K562 (cell line): ENCODE results near the gene MITF. TPM values are rescaled to one million over a fixed set of nuclear protein-coding genes. Genes with fewer than 3 reads are reported as not detected.

Experiments used
- AFF4 ChIP-seq: sonication (generic); formaldehyde crosslinking; IDR thresholded peaks from 2 replicates; pipeline ENCODE4 v1.8.0; 2023; ENCODE audit warnings: mild to moderate bottlenecking, missing genetic modification reagents
- DACH1 ChIP-seq: fragments of 450-650 bp; IDR thresholded peaks from 2 replicates; pipeline ENCODE4 v1.6.1; 2018; ENCODE audit not compliant: partially characterized antibody
- STAT6 ChIP-seq: sonication (generic); formaldehyde crosslinking; IDR thresholded peaks from 2 replicates; pipeline ENCODE4 v1.8.1; 2023; ENCODE audit warnings: mild to moderate bottlenecking, missing genetic modification reagents
- ZFPM2 ChIP-seq: fragments of 250-450 bp; sonication (Bioruptor Pico); IDR thresholded peaks from 2 replicates; pipeline ENCODE4 v1.5.1; 2022; ENCODE audit warnings: mild to moderate bottlenecking
- polyA plus RNA-seq, 8 experiments: library from polyadenylated mRNA; depleted of rRNA in 4 of 8; stranded (reverse) in 5 of 8; unstranded in 3 of 8; fragments of >200 nt; fragmentation: Nextera tagmentation in 2 of 8; fragmentation: Illumina TruSeq in 1 of 8; extraction: Ambion mirVana in 2 of 8; extraction: Trizol in 1 of 8; gene quantifications; 2 replicates each; pipeline versions ENCODE4 v1.2.1 to v1.2.3, GENCODE V29; 2011 to 2014; ENCODE audit warnings: inconsistent platforms in 1 of 8, missing spikeins in 1 of 8
- total RNA-seq, 7 experiments: library from RNA; depleted of rRNA in 6 of 7; stranded (reverse); fragments of >200 nt in 6 of 7; fragmentation: Illumina TruSeq in 2 of 7; extraction: Trizol in 2 of 7; gene quantifications; 2 replicates each; pipeline versions ENCODE4 v1.2.1 to v1.2.3, GENCODE V29; 2011 to 2021; ENCODE audit warnings: low replicate concordance in 1 of 7
- TF ChIP-seq, protein P1 (sequence below): fragments of 200-600 bp; sonication (generic); IDR thresholded peaks from one replicate; pipeline ENCODE4 v1.6.1; 2012; ENCODE audit warnings: mild to moderate bottlenecking, low read depth, low read length, inconsistent platforms
- TF ChIP-seq, protein P2 (sequence below): fragments of 450-650 bp; IDR thresholded peaks from 2 replicates; pipeline ENCODE4 v1.6.1; 2016; ENCODE audit warnings: mild to moderate bottlenecking

MITF gene
- total and polyA plus RNA-seq, 9 of the 15 experiments (the other 6 are each of a cell fraction or from before 2014, with no cell fraction given), result 5.6 to 14.9 (median 11.1) TPM

DNA sequence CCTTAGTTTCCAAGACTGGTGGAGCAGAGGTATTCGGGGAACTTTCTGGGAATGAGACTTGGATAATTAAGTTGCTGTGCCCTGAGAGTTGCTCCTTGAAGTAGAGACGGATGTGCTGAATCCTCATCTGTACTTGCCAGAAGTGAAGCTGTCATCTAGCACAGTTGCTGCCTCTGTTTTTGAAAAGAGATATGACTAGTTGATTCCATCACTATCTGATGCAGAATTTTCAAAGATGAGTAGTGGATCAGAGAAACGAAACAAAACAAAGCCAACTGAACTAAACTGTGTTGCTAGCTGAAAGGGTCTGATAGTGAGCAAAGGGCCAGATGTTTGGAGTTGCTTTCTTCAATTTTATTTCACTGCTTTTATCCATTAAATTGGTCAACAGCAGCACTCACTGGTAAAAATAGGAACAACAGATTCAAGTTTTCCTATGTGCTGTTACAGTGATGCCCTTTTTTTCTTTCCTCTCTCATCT, 52.7 kb downstream of the MITF start (continued):
- TF ChIP-seq AFF4 (0 out of 2 replicates have a peak, but pooled peaks have one; percentile 32), DACH1 (no peak), STAT6 (CRISPR knock-in tag) (no peak), ZFPM2 (CRISPR knock-in tag) (0 out of 2 replicates have a peak, but pooled peaks have one; percentile 19)
- TF ChIP-seq, protein P1, sequence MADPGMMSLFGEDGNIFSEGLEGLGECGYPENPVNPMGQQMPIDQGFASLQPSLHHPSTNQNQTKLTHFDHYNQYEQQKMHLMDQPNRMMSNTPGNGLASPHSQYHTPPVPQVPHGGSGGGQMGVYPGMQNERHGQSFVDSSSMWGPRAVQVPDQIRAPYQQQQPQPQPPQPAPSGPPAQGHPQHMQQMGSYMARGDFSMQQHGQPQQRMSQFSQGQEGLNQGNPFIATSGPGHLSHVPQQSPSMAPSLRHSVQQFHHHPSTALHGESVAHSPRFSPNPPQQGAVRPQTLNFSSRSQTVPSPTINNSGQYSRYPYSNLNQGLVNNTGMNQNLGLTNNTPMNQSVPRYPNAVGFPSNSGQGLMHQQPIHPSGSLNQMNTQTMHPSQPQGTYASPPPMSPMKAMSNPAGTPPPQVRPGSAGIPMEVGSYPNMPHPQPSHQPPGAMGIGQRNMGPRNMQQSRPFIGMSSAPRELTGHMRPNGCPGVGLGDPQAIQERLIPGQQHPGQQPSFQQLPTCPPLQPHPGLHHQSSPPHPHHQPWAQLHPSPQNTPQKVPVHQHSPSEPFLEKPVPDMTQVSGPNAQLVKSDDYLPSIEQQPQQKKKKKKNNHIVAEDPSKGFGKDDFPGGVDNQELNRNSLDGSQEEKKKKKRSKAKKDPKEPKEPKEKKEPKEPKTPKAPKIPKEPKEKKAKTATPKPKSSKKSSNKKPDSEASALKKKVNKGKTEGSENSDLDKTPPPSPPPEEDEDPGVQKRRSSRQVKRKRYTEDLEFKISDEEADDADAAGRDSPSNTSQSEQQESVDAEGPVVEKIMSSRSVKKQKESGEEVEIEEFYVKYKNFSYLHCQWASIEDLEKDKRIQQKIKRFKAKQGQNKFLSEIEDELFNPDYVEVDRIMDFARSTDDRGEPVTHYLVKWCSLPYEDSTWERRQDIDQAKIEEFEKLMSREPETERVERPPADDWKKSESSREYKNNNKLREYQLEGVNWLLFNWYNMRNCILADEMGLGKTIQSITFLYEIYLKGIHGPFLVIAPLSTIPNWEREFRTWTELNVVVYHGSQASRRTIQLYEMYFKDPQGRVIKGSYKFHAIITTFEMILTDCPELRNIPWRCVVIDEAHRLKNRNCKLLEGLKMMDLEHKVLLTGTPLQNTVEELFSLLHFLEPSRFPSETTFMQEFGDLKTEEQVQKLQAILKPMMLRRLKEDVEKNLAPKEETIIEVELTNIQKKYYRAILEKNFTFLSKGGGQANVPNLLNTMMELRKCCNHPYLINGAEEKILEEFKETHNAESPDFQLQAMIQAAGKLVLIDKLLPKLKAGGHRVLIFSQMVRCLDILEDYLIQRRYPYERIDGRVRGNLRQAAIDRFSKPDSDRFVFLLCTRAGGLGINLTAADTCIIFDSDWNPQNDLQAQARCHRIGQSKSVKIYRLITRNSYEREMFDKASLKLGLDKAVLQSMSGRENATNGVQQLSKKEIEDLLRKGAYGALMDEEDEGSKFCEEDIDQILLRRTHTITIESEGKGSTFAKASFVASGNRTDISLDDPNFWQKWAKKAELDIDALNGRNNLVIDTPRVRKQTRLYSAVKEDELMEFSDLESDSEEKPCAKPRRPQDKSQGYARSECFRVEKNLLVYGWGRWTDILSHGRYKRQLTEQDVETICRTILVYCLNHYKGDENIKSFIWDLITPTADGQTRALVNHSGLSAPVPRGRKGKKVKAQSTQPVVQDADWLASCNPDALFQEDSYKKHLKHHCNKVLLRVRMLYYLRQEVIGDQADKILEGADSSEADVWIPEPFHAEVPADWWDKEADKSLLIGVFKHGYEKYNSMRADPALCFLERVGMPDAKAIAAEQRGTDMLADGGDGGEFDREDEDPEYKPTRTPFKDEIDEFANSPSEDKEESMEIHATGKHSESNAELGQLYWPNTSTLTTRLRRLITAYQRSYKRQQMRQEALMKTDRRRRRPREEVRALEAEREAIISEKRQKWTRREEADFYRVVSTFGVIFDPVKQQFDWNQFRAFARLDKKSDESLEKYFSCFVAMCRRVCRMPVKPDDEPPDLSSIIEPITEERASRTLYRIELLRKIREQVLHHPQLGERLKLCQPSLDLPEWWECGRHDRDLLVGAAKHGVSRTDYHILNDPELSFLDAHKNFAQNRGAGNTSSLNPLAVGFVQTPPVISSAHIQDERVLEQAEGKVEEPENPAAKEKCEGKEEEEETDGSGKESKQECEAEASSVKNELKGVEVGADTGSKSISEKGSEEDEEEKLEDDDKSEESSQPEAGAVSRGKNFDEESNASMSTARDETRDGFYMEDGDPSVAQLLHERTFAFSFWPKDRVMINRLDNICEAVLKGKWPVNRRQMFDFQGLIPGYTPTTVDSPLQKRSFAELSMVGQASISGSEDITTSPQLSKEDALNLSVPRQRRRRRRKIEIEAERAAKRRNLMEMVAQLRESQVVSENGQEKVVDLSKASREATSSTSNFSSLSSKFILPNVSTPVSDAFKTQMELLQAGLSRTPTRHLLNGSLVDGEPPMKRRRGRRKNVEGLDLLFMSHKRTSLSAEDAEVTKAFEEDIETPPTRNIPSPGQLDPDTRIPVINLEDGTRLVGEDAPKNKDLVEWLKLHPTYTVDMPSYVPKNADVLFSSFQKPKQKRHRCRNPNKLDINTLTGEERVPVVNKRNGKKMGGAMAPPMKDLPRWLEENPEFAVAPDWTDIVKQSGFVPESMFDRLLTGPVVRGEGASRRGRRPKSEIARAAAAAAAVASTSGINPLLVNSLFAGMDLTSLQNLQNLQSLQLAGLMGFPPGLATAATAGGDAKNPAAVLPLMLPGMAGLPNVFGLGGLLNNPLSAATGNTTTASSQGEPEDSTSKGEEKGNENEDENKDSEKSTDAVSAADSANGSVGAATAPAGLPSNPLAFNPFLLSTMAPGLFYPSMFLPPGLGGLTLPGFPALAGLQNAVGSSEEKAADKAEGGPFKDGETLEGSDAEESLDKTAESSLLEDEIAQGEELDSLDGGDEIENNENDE, result no peak
- TF ChIP-seq, protein P2, sequence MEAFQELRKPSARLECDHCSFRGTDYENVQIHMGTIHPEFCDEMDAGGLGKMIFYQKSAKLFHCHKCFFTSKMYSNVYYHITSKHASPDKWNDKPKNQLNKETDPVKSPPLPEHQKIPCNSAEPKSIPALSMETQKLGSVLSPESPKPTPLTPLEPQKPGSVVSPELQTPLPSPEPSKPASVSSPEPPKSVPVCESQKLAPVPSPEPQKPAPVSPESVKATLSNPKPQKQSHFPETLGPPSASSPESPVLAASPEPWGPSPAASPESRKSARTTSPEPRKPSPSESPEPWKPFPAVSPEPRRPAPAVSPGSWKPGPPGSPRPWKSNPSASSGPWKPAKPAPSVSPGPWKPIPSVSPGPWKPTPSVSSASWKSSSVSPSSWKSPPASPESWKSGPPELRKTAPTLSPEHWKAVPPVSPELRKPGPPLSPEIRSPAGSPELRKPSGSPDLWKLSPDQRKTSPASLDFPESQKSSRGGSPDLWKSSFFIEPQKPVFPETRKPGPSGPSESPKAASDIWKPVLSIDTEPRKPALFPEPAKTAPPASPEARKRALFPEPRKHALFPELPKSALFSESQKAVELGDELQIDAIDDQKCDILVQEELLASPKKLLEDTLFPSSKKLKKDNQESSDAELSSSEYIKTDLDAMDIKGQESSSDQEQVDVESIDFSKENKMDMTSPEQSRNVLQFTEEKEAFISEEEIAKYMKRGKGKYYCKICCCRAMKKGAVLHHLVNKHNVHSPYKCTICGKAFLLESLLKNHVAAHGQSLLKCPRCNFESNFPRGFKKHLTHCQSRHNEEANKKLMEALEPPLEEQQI, result peak; percentile 82
